T-helper 2 cell (primary cell): ENCODE measurements around the gene TMEM219.

Experiments
- DNase-seq, 5 experiments: peaks; one replicate each; pipeline versions ENCODE4 v3.0.0 to v3.0.0-alpha.2; 2012 to 2022

TMEM219 gene

DNA sequence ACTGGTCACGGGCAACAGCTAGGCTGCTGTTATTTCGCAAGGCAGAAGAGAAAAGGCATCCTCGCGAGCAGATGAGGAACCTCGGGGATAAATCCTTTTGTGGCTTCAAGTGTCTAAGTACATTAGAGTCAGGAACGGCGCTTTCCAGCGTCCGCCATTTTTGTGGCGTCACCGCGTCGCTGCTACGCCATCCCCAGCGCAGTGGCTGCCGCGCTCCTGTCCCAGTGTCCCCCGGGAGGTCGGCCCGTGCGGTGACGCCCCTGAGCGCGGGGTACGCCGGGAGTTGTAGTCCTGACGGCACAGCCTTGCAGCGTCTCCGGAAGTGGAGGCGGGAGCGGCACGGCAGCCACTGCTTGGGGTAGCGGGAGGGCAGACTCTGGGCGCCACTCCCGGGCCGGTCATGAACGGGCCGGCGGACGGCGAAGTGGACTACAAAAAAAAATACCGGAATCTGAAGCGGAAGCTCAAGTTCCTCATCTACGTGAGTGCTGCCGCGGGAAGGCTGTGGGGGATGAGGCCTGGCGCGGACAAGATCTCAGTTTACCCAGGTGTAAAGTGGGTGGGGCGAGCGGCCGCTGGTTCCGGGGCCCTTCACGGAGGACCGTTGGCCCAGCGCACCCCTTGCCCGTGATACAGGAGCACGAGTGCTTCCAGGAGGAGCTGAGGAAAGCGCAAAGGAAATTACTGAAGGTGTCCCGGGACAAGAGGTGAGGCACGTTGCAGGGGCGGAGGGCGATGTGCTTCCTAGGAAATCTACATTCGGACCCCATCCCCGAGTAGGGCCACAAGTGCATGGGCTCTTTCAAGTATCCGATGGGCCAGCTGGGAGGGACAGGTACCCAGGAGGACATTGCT, 34.3 kb downstream of the TMEM219 start, which contains the start of gene INO80E:
TSS of gene INO80E (plus strand) at position 331 of the 855 bp plus-strand sequence. CDS start at position 401, 70 bp downstream.
- peak; percentile 97 to 100 (median 99) for DNase-seq

DNA sequence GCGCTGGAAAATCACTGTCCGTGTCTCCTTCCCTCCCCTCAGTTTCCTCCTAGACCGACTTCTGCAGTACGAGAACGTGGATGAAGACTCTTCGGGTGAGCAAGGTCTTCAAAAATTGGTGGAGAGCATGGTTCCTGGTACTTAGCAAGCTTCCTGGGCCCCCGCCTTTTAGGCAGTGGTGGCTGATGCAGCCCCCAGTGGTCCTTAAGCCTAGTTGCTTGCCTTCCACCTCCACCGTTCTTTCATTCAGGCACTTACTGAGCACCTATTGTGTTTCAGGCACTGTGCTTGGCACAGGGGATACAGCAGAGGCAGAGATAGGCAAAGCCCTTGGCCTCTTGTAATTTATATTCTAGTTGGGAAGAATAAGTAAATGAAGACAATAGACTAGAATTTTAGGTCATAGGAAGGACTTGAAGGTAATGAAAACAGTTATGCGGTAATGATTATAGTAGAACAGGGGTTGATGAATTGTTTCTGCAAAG, 34.9 kb downstream of the TMEM219 start:
- peak in 1 of 5 experiments; percentile 41 for DNase-seq

DNA sequence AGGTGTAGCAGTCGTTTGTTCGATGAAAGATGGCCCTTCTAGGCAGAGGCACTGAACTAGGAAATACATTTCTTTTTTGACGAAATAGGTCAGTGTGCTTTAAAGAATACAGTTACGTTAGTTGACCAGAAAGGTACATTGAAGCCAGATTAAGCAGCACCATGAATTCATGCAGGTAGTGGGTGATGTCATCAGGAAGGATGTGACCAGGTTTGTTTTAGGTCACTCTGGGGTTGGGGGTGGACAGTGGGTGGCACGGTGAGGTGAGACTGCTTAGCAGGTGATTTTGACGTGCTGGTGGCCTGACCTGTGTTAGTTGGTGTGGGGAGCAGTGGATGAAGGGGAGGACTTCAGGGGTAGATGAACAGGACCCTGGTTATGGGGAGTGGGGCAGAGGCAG, 37.7 kb downstream of the TMEM219 start:
- DNase-seq: no peak

DNA sequence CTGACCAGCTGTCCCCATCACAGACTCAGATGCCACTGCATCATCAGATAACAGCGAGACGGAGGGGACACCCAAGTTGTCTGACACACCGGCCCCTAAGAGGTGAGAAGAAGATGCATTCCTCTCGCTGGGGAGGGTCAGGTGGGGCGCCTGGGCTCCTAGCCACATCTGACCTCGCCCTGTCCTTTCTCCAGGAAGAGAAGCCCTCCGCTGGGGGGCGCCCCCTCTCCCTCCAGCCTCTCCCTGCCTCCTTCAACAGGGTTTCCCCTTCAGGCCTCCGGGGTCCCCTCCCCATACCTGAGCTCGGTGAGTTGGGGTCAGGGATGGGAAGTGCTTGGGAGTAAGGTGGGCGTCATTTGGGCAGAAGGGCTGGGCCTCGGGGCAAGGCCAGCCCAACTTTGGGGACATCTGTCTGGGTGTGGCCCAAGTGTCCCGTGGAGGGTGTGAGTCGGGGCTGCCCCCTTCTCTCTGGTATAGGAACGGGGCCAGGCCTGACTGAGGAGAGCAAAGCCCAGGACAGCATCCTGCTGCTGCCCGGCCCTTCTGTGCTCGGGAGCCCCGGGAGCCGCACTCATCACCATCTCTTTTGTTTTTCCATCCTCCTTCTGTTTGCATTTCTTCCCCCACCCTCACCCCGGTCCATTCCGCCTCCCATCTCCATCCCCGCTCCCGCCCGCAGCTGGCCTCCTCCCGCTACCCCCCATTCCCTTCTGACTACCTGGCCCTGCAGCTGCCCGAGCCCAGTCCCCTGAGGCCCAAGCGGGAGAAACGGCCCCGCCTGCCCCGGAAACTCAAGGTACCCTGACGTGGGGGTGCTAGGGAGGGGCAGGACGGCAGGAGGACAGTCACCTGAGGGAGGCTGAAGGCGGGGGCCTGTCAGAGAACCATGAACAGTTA, 39.1 kb downstream of the TMEM219 start:
- DNase-seq: no peak

DNA sequence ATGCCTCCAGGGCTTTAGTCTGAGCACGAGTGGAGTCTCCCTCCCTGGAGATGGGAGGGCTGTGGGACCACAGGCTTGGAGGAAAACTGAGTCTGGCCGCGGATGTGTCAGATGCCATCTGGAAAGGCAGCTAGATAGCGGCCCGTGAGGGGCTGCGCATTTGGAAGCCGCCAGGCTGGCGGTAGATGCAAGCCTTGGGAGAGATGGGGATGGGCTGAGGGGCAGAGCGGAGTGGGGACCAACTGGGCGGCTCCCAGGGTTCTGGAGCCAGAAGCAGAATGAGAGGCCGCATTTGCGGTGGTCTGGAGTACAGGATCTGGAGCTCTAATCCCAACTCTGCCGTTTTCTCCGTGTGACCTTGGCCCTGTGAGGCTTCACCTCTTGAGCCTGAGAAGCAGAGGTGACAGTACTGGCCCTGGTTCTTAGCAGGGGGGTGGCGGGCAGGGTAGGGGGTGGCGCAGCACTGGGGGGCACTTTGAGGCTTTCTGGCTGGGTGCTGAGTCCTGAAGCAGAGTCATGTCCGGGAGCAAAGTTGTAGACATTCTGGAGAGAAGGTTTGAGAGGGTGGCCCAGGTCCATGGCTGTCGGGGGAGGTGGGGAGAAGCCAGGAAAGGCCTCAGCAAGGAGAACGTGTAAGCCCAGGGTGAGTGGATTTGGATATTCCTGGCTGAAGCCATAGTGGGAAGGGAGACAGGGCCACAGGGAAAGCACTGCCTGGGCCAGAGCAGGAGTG, 40.9 kb downstream of the TMEM219 start:
- DNase-seq: no peak

DNA sequence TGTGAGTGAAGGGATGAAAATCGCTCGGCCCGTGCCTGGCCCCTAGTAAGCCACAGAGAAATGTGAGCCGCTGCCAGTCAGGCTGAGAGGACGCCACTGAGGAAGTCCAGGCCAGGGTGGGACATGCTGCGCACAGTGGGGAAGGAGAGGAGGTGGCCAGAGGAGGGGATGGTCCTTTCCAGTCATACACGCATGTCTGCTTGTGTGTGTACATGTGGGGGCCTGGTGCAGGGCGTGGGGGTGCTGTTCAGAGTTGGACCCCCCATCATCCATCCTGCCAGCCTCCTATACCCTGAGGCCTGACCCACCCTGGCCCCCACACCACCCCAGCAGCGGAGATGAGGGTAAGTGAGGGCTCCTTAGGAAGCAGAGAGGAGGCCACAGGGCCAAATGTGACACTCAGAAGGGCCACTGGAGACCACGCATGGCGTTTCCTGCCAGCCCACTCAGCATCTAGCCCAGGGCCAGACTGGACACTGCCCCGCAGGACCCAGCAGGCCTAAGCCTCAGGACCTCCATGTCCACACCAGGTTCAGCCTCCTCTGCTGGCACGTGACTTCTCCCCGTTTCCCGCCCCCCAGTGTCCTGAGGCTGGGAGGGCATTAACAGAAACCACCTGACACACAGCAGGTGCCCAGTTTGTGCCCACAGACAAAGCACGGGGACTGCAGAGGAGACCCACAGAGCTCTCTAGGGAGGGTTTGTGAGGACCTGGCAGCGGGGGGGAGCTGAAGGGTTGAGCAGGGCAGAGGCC, 42.0 kb downstream of the TMEM219 start:
- no peak for DNase-seq

DNA sequence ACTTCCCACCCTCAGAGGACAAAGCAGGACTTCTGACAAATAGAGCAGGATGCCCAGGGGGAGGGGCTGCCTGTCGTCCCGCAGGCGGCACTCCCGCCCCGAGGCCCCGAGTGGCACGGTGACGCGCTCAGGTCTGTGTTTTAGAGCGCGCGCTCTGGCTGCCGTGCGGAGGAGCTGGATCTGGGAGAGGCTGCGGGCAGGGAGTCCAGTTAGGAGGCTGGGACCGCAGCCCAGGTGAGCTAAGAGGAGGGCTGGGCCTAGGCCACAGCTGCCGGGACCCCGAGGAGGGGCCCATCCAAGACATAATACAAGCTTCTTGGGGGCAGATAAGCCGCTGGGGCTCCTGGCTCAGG, 42.5 kb downstream of the TMEM219 start:
- no peak for DNase-seq

DNA sequence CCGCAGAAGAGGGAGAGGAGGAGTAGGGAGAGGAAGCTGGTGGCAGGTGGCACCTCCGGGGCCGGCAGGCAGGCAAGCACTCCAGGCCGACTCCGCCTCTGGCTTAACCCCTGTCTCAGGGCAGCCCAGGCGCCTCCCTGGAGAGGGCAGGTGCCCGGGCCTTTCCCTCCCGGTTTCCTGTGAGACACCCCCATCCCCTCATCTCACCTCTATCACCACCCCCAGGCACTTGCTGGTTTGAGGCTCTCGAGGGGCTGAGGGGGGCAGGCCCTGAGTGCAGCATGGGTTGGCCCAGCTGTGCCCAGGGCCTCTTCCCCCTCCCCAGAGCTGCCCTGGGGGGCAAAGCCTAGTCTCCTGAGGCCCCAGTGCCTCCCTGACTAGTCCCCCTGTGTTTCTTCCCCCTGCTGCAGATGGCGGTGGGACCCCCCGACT, 42.9 kb downstream of the TMEM219 start:
- no peak for DNase-seq

DNA sequence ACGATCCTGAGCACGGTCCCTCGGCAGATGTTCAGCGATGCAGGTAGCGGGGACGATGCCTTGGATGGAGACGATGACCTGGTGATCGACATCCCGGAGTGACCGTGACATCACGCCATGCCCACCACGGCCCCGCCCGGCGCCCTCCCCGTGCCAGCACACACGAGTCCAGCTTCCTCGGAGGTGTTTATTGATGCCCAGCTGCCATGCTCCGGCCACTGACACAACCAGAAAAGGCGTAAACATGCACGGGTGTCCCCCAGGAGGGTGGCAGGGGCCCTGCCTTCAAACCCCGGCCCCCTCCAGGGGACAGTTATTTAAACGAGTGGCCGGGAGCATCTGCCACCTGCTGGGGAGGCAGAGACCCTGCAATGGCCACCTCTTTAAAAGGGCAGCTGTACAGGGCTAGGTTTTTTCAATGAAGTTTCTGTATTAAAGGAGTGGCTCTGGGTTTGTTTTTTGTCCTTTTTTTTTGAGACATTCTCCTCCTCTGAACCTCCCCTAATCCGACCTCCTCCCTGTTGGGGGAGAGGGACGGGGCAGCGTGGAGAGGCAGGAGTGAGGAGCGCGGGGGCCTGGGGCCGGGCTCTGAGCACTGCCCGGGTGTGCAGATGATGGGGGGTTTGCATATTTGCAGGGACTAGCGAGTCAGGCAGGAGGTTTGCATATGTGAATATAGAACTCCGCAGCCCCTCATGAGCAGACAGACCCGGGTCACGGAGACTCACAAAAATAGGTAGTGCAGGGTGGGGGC, 43.6 kb downstream of the TMEM219 start:
- DNase-seq: peak in 3 of 5 experiments; percentile 21 to 54 (median 31)

DNA sequence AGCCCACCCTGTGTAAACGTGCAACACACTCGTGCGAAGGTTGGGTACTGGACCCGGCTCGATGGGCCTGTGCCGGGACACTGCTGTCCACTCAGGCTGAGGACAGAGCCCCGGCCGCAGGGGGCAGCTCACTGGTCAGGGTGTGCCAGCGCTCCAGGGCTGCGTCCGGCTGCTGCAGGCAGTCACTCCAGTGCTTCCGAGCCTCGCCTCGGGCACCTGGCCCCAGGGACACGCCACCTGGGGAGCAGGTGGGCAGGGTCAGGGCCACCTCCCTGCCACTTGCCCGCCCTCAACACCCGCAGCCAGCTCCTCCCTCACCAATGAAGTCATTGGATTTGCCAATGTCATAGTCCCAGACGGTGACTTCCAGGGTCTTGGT, 44.2 kb downstream of the TMEM219 start:
- no peak for DNase-seq

DNA sequence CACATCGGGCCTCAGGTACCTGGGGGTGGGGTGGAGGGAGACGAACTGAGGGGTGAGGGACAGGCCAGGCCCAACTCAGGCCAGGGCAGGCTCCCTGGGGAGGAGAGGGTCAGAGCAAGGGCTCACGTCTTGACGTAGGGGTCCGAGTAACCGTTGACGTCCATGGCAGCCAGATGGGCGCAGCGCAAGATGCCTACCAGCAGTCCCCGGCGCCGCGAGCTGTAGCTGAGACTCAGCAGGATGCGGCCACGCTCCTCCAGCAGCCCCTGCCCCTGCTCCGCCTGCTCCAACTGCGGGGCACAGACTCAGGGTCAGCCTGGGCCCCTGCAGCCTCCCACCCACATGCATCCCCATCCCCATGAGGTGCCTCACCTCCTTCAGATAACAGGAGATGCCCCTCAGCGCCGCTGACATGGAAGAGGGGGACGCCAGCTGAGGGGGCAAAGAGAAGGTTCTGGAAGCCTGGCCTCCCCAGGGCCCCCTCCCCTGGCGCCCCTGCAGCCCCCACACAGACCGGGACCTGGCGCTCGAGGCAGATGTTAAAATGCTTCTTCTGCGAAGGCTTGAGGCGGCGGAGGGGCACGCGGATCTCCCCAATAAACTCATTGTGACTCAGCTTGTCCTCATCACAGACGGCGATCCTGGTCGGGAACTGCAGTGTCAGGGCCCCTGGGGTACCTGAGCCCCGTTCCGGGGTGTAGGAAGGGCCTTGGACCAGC, 44.9 kb downstream of the TMEM219 start:
- no peak for DNase-seq

DNA sequence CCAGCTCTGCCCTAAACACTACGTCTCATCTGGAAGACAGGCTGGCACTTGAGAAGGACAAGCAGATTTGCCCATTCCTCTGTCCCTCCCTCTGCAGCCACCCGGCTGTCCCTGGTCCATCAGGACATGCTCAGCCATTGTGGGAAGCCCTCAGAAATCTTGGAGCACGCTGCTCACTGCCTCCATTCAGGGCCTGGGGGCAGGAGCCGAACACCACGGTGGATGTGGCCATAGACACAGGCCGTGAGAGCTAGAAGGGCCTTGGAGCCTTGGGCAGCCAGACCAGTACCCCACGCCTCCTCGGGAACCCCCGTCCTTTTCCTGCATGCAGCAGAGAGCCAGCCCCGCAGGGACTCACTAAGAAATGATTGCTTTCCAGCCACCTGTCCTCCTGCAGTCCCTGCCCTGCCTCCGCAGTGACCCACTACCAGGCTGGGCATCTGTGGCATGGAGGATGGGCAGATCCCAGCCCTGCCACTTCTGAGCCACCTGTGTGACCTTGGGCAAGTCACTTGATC, 45.6 kb downstream of the TMEM219 start:
- DNase-seq: no peak

DNA sequence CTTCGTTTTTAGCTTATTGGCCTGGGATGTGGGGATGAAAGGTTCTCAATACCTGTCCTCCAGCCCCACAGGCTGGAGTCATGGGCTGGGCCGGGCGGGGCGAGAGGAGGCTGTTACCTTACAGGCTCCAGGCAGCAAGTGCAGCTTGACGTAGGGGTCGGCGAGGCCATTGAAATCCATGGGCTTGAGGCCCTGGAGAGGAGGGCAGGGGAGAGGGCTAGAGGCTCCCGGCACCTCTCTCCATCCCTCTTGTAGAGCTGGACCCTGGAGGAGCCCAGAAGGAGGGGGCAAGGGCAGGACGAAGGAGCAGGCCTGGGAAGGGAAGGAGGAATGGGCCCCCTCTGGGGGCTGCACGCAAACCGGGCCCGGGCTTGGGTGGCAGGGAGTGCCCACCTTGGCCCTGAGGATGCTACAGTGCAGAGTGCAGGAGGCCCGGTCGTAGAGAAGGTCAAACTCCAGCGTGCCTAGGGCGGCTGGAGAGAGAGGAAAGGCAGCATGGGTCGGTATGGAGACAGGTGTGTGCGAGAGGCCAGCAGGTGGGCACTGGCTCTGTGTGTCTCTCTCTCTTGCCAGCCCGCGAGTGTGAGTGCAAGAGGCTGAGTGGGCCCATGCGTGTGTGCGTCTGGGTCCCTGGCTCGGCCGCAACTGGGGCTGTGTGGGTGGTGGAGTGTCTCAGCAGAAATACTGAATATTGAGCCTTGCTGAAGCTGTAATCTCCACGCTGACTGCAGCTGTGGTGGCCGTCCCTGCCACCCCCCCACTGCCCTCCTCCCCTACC, 47.4 kb downstream of the TMEM219 start:
- DNase-seq: no peak

DNA sequence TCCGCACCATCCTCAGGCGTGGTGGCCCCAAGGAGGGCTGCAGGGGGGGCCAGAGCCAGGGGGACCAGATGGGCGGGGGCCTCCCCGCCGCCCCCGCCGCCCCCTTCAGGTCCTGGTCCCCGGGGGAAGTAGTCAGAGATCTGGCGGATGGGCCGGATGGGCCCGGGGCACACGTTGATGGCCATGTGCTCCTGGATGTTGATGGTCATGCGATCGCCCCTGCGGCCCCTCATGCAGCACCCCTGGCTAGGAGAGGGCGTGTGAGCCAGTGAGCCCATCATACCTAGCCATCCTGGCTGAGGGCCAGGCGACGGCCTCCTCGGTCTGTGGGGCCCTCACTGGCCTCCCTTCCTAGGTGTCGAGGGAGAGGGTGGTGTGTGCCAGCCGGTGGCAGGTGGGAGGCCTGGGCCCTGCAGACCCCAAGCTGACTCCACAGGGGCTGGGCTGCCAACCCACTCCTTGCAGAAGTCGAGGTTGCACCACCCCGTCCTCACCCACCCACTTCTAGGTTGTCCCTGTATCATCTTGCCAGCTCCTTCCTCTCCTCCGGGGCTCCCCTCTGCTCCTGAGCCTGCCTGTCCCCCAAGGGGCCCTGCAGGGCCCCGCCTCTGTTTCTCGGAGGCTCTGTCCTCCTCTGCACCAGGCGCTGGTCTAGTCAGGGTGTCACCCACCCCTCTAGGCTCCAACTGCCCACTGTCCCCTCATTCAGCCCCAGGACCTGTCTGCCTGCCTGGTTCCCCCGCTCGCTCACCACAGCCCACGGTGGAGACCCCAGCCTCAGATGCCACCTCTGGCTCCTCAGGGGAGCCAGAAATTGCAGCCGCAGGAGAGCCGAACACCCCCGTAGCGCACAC, 48.3 kb downstream of the TMEM219 start:
- DNase-seq: no peak

DNA sequence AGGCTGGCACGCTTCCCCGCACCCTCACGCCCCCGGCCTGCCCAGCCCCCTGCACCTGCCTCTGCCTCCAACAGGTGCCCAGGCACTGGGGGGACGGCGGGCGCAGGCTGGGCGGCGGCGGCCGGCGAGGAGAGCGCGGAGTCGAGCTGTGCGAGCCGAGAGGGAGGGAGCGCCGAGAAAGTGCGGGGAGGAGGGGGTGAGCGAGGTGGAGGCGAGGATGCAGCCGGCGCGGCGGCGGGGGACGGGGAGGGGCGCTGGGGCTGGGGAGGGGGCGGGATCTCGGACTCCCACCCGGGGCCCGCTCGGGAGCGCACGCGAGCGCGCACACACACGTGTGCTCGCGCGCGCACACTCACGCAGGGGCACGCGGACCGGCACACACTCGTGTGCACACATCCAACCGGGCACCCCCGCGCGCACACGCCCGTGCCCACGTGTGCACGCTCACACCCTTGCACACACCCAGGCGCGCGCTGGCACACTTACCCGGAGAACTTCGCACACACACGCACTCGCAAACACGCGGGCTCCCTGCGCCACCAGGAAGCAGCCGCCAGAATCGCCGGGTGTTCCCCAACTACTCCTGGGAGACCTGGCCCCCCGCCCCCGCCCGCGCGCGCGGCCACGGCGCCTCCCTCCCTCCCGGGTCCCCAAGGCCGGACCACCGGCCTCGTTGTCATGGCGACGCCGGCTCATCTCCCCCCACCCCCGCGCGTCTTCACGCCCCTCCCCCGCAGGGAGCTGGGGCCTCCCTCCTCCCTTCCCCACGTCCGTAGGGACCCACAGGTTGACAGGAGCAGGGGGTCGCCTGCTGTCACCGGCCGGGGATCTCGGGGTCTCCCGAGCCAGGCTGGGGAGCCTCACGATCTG, 49.2 kb downstream of the TMEM219 start, which contains the start of gene DOC2A:
TSS of gene DOC2A (minus strand) at position 184 of the 870 bp plus-strand sequence. CDS start 805 bp downstream, outside the sequence.
- DNase-seq: peak in 2 of 5 experiments; percentile 15 to 47

DNA sequence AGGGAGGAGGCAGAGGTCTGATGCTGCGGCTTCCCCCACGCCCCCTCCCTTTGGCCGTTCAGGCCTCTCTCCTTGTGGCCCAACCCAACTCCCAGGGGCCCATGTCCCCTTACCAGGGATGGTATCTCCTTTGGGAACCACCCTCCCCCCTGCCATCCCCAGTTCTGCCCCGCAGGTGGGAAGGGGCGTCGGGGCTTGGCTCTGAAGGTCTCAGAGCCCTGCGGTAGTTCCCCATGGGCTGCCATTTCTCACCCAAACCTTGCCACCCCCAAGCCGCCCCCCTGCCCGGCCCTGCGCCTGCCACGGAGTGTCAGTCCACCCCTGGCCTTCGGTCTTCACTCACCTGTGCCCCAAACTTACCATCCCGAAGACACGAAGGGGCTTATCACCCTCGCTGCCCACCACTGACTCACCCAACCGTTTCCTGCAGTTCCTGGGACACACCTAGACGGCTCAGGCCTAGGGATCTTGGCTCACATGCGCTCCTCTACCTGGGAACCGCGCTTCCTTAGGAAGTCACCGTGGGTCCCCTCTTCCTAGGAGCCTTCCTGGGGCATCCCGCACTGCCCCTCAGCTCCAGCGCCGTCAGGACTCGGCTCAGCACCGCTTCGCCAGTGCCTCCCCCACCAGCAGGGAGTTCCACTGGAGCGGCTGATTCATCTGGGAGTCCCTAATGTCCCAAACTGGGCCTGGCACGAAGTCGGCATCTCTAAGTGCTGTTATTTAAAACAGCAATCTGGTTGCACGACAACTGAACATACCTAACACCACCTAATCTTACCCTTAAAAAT, 50.0 kb downstream of the TMEM219 start:
- DNase-seq: no peak
